HG02973 (cell line): Measurements from ENCODE around the gene ATP8B4.
"Not testable (repeated sequence)": the region's sequence is repeated elsewhere in the genome, so short reads cannot be mapped to it uniquely, and the experiment has no call there.

Source experiments
- ATAC-seq: cut with Tn5 transposase; IDR thresholded peaks from one replicate; pipeline ENCODE4 v1.9.1; 2021; ENCODE audit warnings: moderate library complexity; ENCODE audit not compliant: unreplicated experiment

Gene ATP8B4

GRCh38 chr15:49963033-49963772, 155.8 kb downstream of the ATP8B4 start:
- not testable (repeated sequence) for ATAC-seq

GRCh38 chr15:49962044-49962602, 156.9 kb downstream of the ATP8B4 start:
- ATAC-seq, result no peak

GRCh38 chr15:49953421-49953820, 165.6 kb downstream of the ATP8B4 start:
- ATAC-seq, result no peak

GRCh38 chr15:49946681-49947080, 172.4 kb downstream of the ATP8B4 start:
- no peak for ATAC-seq

- ATAC-seq, result no peak
Observed at GRCh38 chr15:49934487-49934886, 184.5 kb downstream of the ATP8B4 start.

GRCh38 chr15:49927189-49927861, 191.7 kb downstream of the ATP8B4 start:
- no peak for ATAC-seq

- ATAC-seq, result no peak
Observed at GRCh38 chr15:49926740-49927139, 192.3 kb downstream of the ATP8B4 start.

- ATAC-seq, result no peak
Observed at GRCh38 chr15:49923671-49924070, 195.4 kb downstream of the ATP8B4 start.

GRCh38 chr15:49919034-49919433, 200.0 kb downstream of the ATP8B4 start:
- no peak for ATAC-seq

GRCh38 chr15:49918121-49918520, 200.9 kb downstream of the ATP8B4 start:
- no peak for ATAC-seq

- ATAC-seq, result no peak
Observed at GRCh38 chr15:49916998-49917397, 202.0 kb downstream of the ATP8B4 start.

- no peak for ATAC-seq
Observed at GRCh38 chr15:49915822-49916221, 203.2 kb downstream of the ATP8B4 start.

GRCh38 chr15:49908933-49909295, 210.1 kb downstream of the ATP8B4 start:
- no peak for ATAC-seq

- ATAC-seq, result no peak
Observed at GRCh38 chr15:49908236-49908932, 210.6 kb downstream of the ATP8B4 start.

GRCh38 chr15:49906966-49907365, 212.1 kb downstream of the ATP8B4 start:
- ATAC-seq, result no peak

- no peak for ATAC-seq
Observed at GRCh38 chr15:49905221-49905620, 213.8 kb downstream of the ATP8B4 start.

- ATAC-seq, result no peak
Observed at GRCh38 chr15:49904296-49904695, 214.7 kb downstream of the ATP8B4 start.

GRCh38 chr15:49902685-49903501, 216.1 kb downstream of the ATP8B4 start:
- no peak for ATAC-seq

GRCh38 chr15:49901996-49902684, 216.9 kb downstream of the ATP8B4 start:
- no peak for ATAC-seq

- ATAC-seq, result no peak
Observed at GRCh38 chr15:49901321-49901720, 217.7 kb downstream of the ATP8B4 start.
